B cell (primary cell): Measurements from ENCODE around the gene CEACAM5.

Experiments
- EZH2 ChIP-seq: IDR thresholded peaks from 2 replicates; pipeline ENCODE4 v1.6.1; 2012; ENCODE audit warnings: borderline replicate concordance, low read depth, mild to moderate bottlenecking, moderate library complexity, low read length; ENCODE audit not compliant: insufficient read depth, poor library complexity, severe bottlenecking
- TF ChIP-seq, protein P1 (sequence below): fragments of 200-600 bp; IDR thresholded peaks from one replicate; pipeline ENCODE4 v1.8.0; 2022; ENCODE audit warnings: antibody characterized with exemption, mild to moderate bottlenecking

DNA sequence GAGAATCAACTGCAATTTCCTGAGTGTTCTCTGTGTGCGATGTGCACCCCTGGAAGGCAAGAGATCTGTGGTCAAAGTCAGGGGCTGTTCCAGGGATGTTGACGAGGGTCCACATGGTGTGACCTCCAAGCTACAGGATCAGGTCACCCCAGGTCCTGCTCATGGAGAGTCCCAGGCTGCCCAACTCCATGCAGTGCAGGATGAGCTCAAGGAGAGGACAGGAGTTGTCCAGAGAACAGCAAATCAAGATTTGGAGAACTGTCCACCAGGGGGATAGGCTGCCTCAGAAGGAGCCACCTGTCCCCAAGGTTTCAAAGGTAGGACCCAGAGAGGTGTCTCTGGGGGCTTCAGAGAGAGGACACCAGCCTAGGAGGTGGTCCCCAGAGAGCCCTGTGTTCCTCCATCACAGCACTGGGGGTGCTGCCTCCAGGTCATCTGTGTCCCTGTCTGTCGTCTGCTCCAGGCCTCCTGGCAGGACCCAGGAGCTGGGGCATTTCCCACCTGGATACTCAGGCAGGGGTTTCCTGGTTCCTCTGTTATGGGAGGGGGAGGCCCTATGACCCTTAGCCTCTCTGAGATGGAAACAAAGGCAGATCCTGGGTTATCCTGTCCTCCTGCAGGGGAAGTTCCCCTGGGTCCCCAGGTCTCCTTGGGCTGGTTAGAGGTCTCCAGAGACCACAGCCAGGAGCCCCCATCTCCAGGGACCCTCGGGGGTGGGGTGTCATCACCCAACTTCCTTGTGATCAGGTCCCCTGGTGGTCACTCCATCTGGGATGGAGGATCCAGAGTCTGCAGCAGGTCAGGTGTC is 18.2 kb upstream of the CEACAM5 start:
- TF ChIP-seq, protein P1, sequence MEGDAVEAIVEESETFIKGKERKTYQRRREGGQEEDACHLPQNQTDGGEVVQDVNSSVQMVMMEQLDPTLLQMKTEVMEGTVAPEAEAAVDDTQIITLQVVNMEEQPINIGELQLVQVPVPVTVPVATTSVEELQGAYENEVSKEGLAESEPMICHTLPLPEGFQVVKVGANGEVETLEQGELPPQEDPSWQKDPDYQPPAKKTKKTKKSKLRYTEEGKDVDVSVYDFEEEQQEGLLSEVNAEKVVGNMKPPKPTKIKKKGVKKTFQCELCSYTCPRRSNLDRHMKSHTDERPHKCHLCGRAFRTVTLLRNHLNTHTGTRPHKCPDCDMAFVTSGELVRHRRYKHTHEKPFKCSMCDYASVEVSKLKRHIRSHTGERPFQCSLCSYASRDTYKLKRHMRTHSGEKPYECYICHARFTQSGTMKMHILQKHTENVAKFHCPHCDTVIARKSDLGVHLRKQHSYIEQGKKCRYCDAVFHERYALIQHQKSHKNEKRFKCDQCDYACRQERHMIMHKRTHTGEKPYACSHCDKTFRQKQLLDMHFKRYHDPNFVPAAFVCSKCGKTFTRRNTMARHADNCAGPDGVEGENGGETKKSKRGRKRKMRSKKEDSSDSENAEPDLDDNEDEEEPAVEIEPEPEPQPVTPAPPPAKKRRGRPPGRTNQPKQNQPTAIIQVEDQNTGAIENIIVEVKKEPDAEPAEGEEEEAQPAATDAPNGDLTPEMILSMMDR: no peak
- TF ChIP-seq EZH2: no peak
